GM18507 (cell line): ENCODE measurements around the gene MAP4K2.

Experiments used
- DNase-seq: peaks from one replicate; pipeline ENCODE4 v3.0.0; 2011; ENCODE audit warnings: low read depth; ENCODE audit not compliant: insufficient read length; ENCODE audit errors: extremely low spot score
- FAIRE-seq: peaks from 2 replicates; lab custom pipeline; 2011; peaks lifted over from hg19 to GRCh38; lab: Jason Lieb, UNC

The MAP4K2 gene

DNA sequence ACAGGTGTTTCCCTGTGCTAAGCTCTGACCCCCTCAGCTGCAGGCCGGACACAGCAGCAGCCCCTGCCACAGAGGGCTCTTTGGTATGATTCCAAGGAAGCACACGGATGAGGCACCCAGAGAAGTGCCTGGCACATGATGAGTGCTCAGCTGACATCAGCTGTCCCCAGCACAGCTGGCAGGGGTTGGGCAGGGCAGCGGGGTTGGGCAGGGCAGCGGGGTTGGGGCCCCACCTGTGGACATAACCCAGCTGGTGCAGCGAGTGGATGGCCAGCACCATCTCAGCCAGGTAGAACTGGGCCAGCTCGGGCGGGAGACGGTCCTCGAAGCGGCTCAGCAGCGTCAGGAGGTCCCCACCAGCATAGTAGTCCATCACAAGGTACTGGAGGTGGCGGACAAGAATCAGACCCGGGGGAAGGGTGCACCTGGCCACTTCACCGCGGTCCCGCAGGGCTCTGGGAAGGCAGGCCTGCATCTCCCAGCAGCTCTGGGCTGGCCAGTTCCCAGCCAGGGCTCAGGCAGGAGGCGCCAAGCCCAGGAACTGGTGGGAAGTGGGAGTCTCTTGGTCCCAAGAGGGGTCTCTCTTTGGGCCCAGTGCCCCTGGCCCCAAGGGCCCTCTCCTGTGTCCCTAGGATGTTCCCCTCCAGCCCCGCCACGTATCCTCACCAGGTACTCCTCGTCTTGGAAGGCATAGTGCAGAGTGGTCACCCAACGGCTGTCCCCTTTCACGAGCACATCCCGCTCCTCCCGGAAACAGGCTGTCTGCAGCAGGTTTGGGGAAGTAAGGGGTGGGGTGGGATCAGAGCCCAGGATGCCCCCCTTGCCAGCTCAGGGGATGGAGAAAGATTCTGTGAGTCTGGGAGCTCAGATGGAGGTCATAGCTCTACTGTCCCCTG lies 37.1 kb upstream of the MAP4K2 start:
- DNase-seq (no peak), FAIRE-seq (no peak)

DNA sequence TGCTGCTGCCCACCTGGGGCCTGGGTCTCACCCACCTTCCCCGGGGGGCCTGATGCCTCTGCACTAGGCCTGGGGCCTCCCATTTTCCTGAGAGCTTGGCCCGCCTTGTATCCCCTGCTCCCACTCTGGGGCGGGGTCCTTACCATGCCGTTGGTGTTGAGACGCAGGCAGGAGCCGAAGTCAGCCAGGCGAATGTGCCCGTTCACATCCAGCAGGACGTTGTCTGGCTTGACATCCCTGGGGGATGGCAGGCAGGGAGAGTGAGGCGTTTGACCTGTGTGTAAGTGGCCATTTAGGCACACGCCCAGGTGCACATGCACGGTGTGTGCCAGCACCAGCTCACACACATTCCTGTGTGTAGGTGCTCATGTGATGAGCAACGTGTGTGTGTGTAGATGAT lies 36.3 kb upstream of the MAP4K2 start:
- FAIRE-seq (no peak), DNase-seq (no peak)

DNA sequence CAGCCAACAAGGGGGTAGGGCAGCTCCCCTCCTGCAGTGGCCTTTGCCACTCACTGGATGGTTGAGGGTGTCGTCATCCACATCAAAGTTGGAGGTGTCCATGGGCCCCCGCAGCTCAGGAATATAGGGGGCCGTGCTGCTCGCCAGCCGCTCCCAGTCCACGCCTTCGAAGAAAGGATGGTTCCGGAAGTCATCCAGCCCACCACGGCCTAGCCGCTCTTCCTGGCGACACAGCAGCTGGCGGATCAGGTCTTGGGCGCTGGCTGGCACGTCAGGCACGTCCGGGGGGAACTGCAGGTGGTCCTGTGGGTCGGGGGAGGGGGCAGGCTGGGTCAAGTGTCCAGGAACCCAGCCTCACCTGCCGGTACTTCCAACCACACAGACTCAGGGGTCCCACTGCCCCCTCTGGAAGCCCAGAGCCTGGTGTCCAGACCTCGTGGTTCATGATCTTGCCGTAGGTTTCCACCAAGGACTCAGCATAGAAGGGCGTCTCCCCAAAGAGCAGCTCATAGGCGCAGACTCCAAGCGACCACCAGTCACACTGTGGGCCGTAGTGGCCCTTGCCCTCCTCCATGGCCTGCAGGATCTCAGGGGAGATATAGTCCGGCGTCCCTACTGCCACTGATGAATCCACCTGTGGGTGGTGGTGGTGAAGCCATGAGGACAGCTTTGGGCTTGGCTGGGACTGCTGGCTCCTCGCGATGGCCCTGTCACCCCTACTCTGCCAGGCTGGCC lies 35.8 kb upstream of the MAP4K2 start:
- no peak for DNase-seq
- no peak for FAIRE-seq

DNA sequence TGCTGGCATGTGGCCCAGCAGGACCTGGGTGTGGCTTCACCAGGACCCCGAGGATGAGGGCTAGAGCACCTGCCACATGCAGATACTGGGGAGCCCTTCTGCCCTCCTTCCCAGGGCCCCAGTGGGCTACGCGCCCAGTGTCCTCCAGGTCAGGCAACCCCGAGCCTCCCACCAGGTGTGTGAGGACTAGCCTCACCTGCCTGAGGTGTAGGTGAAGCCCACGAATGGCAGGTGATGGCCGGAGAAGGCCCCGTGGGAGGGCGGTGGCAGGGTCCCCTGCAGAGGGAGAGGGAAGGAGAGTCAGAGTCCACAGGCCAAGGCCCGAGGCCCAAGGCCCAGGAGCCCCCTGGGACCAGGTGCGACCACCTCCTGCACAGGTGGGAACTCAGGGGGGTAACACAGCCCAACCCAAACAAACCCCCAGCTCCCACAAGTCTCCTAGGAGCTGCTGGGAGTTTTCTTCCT lies 34.9 kb upstream of the MAP4K2 start:
- no peak for FAIRE-seq

DNA sequence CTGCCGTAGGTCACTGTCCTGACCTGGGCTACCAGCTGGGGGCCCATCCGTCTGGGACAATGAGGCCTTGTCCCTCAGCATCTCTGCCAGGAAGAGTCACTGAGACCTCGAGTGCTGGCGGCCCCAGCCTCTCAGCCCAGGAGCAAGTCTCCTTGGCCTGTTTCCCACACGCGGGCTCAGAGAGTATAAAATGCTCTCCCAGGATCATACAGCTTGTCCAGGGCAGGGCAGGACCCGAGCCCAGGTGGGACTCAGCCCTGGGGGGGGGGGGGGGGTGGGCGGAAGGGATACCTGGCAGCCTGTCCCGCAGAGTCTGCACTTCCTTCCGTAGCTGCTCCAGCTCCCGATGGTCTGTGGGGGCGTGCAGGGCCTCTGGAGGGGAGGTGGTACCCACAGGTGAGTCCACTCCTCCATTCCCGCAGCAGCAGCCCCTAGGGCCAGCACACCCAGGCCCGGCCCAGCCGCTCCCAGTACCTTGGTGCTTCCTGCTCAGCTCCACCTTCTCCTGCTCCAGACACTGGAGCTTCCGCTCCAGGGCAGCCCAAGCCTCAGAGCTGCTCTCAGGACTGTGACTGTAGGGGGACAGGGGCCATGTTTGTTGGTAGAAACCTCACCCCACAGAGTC lies 33.5 kb upstream of the MAP4K2 start:
- no peak for FAIRE-seq

More for the DNA sequence above, 34.9 kb upstream of the MAP4K2 start:
- no peak for DNase-seq

DNA sequence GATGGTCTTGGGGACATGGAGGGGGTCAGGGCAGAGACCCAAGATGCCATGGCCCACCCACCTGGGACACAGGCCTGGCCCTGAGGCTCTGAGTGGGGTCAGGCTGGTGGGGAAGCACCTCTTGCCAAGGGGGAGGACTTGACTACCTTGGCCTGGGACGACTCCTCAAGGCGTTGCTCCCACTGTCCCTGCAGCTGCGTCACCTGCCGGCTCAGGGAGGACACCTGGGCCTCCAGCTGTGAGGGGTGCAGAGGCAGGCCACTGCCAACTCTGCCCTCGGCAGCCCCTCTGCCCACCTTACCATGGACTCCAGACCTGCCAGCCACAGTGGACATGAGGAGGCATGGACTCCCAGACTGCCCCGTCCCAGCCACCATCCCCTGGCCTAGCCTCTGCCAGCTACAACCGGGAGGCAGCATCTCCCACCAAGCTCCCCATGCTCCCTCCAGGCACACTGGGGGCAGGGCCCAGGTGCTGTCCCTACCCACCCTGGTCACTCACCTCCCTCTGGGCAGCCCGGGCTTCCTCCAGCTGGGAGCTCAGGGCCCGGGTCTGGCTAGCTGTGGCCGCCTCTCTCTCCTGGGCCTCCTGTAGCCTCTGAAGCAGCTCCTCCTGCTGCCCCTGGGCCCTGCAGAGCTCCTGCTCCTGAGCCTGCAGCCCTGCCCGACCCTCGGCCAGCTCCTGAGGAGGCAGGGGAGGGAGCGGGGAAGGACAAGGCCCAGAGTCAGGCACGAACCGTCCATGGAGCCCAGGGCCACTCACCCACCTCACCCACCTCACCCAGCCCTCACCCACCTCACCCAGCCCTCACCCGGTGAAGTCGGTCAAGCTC lies 32.8 kb upstream of the MAP4K2 start:
- FAIRE-seq (no peak), DNase-seq (no peak)

More for the DNA sequence above, 33.5 kb upstream of the MAP4K2 start:
- no peak for DNase-seq

DNA sequence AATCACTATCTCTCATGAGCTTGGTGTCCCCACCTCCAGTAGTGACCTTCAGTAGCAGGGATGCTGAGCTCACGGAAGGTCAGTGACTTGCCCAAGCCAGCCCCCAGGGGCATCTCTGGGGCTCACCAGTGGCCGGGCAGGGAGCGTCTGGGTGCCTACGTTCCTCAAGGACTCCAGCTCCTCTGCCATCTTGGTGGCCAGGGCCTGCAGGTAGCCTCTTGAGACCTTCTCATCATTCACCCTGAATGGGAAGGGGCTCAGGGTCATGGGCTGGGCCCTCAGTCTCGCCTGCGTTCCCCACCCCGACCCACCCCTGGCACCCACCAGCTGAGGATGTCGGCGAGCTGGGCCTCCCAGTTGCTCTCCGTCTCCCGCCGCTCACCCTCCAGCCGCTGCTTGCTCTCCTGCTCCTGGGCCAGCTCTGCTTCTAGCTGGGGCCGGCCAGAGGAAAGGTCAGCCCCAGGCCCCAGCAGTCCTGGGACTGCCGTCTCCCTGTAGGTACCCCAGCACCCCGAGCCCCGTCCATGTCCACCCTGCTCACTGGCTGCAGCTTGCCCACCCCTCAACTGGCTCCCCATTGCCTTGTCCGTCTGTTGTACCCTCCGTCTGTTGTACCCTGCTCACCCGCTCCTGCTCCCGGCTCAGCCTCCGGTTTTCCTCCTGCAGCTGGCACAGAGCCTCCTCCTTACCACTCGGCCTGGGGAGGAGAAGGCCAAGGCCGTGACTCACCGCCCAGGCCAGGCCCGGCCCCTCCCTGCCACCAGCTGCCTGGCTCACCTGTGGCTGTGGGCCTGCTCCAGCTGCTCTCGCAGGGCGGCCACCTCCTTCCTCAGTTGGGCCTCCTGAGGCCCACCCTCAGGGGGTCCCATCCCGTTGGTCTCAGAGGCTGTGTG lies 32.0 kb upstream of the MAP4K2 start:
- DNase-seq (no peak), FAIRE-seq (no peak)

DNA sequence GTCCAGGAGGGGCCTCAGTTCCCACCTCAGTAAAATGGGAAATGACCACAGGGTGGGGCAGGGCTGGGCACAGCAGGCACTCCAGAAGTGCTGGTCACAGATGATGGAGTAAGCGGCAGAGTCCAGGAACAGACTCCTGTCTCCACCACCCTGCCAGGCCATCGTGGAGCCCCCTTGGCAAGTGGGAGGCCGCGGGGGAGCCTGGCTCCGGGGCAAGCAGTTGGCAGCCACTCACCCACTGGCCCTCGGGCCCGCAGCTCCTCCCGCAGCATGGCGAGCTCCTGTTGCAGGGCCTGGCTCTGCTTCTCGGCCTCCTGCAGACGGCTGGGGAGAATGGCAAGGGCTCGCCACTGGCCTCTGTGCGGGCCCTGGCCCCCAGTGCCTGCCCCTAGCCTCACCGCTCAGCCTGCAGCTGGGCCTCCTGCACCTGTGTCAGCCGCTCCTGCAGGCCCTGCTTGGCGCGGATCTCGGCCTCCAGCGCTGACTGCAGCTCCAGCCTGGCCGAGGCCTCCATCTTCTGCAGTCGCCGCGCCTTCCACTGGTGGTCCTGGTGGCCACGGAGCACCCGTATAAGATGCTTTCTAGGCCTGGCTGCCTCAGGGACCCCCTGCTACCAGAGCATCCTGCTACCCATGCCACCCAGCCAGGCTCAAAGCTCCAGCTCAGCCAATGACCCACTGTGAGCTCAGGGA lies 31.2 kb upstream of the MAP4K2 start:
- FAIRE-seq (no peak), DNase-seq (no peak)

DNA sequence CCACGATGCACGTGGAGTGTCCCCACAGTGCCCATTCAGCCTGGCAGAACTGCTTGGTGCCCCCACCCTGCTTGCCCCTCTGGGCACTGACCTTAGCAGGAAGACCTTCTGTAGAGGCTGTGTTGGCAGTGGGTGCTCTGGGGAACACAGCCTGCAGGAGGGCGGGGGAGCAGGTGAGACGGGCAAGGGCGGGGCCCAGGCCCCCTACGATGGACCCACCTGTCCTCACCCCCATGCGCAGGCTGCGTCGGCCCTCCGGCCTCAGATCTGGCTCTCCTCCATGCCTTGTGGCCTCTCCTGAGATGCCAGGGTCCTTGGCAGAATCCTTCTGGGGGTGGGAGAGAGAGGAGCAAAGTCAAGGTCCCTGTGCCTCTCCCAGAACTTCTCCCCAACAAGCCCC lies 30.5 kb upstream of the MAP4K2 start:
- FAIRE-seq (no peak), DNase-seq (no peak)

DNA sequence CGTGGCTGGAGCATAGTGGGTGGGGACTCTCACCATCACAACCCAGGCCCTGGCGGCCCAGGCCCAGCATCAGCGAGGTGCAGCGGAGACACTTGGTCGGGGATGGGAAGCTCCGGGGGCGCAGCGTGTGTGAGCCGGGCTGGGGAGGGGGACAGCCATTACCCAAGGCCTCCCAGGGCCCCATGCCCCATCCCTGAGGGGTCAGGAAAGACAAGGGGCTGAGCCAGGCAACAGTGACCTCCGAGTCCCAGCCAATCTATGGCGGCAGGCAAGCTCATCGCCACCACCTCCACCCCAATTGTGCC lies 30.1 kb upstream of the MAP4K2 start:
- no peak for FAIRE-seq
- DNase-seq, result no peak

DNA sequence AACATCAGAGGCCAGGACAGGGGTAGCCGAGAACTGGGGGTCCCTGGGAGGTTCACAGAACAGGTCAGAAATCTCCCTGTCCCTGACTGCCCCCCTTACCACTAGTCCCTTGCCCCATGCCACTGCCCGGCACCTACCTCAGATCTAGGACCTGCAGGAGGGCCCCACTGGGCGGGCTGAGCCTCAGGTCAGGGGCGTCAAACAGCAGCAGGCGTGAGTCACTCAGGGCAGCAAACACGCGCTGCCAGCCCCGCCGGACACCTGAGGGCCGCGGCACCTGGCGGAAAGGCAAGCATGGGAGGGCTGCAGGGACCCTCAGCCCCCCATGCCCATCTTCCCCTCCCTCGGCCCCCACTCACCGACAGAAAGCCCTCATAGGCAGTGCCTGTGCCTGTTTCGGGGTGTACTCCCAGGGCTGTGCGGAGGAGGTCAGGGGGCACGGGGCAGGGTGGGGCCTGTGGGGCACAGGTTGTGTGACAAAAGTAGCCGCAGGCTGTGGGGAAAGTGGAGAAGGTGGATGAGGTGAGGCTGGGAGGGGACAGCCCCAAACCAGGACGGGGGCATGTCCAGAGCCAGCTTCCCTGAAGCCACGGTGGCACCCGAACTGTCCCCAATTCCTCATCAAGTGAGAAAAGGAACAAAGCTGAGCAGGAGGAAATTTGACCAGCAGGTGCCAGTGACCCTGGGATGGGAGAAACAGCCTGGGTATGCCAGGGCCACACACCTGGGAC lies 29.6 kb upstream of the MAP4K2 start:
- FAIRE-seq (no peak), DNase-seq (no peak)

DNA sequence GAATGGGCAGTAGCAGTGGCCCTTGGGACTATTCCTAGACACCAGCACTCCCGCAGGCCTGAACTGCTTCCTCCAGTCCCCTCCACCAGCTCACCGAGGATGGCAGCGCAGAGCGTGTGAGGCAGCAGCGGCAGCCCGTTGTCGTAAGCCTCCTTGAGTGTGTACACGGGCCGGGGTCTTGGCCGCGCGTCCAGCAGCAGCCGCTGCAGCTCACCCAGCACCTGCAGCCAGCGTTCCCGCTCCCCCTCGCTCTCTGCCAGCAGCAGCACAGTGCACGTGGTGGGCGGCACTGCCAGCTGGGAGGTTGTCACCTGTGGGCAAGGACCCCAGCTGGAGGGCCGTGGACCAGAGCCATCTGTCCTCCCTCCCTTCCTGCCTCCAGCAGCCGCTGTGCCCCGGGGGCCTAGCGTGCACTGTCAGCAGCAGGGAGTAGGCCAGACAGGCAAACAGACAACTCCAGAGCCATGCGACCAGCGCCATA lies 28.4 kb upstream of the MAP4K2 start:
- no peak for FAIRE-seq
- DNase-seq, result no peak

DNA sequence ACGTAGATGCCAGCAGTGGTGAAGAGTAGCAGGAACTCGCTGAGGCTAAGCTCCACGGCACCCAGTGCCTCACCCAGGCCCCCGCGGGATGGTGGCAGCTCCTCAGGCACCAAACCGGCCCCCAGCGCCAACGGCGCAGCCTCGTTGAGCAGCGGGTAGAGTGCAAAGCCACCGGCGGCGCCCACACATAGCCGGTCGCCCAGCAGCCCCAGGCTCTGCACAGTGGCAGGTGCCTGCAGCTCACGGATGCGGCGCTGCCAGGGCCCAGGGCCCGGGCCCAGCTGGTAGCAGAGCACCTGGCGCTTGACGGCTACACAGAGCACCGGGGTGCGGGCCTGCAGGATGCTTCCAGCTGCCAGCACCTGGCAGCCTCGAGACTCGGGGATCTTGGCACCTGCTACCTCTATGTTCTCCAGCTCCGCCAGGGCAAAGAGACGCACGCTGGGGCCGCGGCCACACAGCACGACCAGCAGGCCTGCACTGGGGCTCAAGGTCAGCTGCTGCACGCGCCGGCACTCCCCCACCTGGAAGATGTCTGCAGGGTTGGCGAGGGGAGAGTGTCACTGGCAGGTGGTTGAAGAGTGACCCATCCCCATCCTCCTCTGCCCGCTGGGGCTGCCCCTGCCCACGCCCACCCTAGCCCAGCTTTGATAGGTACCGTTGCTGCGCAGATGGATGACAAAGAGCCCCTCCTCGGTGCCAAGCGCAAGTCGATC lies 26.7 kb upstream of the MAP4K2 start:
- no peak for FAIRE-seq
- no peak for DNase-seq

DNA sequence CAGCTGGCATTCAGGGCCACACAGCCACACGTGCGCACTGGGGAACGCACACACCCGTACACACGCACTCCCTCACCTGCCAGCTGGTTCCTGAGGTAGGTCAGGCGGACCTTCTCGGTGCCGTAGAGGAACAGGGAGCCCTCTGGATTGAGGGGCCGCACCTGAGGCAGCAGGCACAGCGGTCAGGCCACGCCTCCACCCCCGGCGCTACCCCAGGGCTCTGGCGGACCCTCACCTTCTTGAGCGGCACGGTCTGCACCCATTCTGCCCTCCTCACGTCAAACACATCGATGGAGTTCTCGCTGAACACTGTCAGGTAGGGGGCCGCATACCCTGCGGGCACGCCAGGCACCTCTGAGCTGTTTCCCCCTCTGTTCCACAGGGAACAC lies 24.4 kb upstream of the MAP4K2 start:
- FAIRE-seq (no peak), DNase-seq (no peak)

DNA sequence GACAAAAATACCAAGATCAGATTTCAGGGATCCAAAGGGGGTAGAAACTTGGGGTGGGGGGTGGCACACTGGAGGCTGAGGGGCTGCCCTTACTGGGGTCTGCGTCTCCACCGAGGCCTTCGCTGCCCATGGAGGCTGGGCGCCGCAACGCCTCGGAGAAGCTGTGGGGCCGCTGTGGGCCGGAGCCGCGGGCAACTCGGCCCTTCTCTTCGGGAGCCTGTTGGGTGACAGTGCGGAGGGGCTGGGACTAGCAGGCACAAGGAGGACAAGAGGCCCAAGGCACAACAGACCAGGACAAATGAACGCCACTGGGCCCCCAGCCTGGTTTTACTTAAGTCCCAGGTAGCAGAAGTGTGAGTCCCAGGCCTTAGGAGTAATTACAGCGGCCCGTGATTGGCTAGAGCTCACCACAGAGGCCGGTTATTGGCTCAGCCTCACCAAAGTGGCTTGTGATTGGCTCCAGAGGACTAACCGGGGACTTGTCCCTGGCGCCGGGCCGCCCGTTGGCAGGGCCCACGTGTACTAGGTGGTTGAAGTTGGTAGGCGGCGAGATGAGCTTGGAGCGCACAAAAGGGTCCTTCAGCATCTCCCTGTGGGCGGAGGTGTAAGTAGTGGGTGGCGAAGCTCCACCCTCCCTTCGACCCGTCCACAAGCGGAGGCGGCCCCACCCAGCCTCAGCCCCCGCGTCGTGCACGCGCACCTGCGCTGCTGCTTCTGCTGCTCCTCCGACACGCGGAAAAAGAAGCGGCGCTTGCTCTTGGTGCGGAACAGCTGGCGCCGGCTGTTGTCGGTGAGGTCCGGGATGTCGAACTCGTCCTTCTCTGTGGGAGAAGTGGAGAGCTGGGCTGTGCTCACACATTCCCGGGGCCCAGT lies 23.8 kb upstream of the MAP4K2 start:
- DNase-seq, result no peak
- no peak for FAIRE-seq

DNA sequence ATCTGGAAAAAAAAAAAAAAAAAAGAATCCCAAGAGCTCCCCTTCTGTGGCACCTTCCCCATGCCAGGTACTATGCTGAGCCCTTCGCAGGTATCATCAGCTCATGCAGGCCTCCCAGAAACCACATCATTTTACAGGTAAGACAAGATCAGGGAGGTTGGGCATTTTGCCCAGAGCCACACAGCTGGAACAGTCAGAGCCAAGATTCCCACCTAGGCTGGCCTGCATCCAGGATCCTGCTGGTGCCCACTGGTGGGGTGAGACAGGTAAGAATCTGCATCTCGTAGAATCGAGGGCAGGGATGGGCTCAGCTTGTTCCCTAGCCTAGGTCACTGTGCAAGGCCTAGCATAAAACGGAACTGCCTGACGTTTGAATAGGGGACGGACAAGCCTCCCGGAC lies 23.0 kb upstream of the MAP4K2 start:
- DNase-seq, result no peak
- FAIRE-seq, result no peak
